ENCODE data around the gene SPTSSA.
"Not testable (repeated sequence)": the region's sequence is repeated elsewhere in the genome, so short reads cannot be mapped to it uniquely, and the experiment has no call there.

SPTSSA gene

DNA sequence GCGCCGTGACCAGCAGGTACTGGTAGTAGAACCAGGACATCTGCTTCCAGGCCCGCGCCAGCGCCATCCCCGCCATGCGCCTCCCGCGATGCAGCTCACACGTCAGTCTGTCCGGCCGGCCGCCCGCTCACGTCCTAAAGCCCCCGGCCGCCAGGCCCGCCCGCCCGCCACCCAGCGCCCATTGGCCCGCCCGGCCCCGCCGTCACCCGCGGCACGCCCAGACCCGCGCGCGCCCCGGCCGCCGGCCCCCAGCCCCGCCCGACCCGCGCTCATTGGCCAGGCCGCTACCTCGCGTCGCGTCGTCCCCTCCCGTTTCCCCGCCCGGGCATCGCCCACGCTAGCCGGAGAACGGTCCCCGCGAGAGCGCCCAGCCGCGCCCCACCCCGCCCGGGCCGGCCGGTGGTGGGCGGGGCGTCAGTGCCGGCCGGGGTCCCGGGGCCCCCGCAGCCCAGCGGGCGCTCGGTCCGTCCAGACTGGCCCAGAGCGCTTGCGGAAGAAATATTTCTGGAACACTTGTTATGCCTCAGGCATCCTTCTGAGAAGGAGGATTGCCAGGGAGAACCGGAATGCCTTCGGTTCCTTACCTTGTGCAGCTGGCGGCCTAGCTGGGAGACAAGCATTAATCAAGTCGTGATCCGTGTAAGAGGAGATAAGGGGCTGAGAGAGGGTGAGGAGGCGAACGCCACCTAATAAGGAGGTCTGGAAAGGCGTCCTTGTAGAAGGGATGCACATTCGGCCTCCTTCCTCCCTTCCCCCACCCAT is at the start of gene SPTSSA:
Gene SPTSSA (minus strand): TSS at position 109 of the 762 bp plus-strand sequence. CDS start 33 bp downstream, at position 76.
- TF ChIP-seq CTCF (IDR thresholded peaks at IDR 0.05): no peak
- intact Hi-C loops (cut with DNase I; ENCODE audit: low total_unique reads): loop anchor here (5.0 to 10.0 kb wide), 2 partner anchors 72 to 520 kb away; partner anchors contain the start of genes EAPP and SRP54
- no peaks in the 10 kb centered on the region for H3K36me3 ChIP-seq
- H3K4me1 ChIP-seq: peaks cover 0 to 24% (median 11%) of the 10 kb centered on the region in 4 donors
- H3K27me3 ChIP-seq: no peaks in the 10 kb centered on the region
- H3K27ac ChIP-seq: peak within 1 kb of the TSS; percentile 91 to 95
- peak; percentile 88 to 97 for DNase-seq
- no peaks in the 10 kb centered on the region for H3K9me3 ChIP-seq
- peak within 1 kb of the TSS; percentile 69 to 94 for H3K4me3 ChIP-seq

DNA sequence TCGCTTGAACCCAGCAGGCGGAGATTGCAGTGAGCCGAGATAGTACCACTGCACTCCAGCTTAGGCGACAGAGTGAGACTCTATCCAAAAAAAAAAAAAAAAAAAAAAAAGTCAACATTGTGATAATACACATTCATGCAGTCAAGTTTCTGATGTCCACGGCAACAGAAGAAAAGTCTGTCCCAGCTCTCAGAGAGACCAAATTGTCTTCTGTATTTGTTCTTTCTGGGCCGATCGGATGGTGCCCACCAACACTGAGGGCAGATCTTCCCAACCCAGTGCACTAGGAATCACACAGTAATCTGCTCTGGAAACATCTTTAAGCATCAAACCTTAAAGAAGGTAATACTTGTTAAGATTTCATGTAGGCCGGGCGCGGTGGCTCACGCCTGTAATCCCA is 45.8 kb upstream of the SPTSSA start:
- no peaks in the 10 kb centered on the region for H3K9me3 ChIP-seq
- H3K4me1 ChIP-seq: no peaks in the 10 kb centered on the region
- no peak for TF ChIP-seq CTCF (IDR thresholded peaks at IDR 0.05)
- intact Hi-C loops (cut with DNase I; ENCODE audit: low total_unique reads): no loop called here
- no peak overlapping the region for H3K4me3 ChIP-seq
- peaks cover 0 to 4% (median 0%) of the 10 kb centered on the region in 3 donors for H3K36me3 ChIP-seq
- no peak overlapping the region for H3K27ac ChIP-seq
- no peak for DNase-seq
- no peaks in the 10 kb centered on the region for H3K27me3 ChIP-seq

DNA sequence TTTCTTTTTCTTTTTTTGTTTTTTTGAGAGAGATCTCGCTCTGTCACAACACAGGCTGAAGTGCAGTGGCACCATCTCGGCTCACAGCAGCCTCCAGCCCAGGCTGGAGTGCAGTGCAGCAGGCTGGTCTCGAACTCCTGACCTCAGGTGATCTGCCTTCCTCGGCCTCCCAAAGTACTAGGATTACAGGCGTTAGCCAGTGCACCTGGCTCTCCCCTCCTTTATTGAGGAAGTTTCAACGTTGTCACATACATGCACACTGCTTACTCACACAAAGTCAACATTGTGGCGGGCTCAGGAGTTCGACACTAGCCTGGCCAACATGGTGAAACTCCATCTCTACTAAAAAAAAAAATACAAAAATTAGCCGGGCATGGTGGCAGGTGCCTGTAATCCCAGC is 45.4 kb upstream of the SPTSSA start:
- DNase-seq: no peak
- H3K36me3 ChIP-seq: peaks cover 0 to 4% (median 0%) of the 10 kb centered on the region in 3 donors
- no peaks in the 10 kb centered on the region for H3K9me3 ChIP-seq
- no peak overlapping the region for H3K27ac ChIP-seq
- no peaks in the 10 kb centered on the region for H3K27me3 ChIP-seq
- H3K4me1 ChIP-seq: no peaks in the 10 kb centered on the region
- intact Hi-C loops (cut with DNase I; ENCODE audit: low total_unique reads): no loop called here
- no peak overlapping the region for H3K4me3 ChIP-seq
- TF ChIP-seq CTCF (IDR thresholded peaks at IDR 0.05): no peak

DNA sequence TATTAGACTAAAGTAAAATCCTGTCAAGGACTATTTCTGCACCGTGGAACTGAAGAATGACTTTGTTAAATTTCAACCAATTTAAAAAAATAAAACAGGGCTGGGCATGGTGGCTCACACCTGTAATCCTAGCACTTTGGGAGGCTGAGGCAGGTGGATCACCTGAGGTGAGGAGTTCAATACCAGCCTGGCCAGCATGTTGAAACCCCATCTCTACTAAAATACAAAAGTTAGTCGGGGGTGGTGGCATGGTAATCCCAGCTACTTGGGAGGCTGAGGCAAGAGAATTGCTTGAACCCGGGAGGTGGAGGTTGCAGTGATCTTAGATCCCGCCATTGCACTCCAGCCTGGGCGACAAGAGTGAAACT is 43.1 kb upstream of the SPTSSA start:
- H3K4me3 ChIP-seq; H3K36me3 ChIP-seq; DNase-seq; H3K27me3 ChIP-seq; H3K4me1 ChIP-seq; H3K9me3 ChIP-seq; H3K27ac ChIP-seq; intact Hi-C loops (cut with DNase I; ENCODE audit: low total_unique reads): not testable (repeated sequence)

DNA sequence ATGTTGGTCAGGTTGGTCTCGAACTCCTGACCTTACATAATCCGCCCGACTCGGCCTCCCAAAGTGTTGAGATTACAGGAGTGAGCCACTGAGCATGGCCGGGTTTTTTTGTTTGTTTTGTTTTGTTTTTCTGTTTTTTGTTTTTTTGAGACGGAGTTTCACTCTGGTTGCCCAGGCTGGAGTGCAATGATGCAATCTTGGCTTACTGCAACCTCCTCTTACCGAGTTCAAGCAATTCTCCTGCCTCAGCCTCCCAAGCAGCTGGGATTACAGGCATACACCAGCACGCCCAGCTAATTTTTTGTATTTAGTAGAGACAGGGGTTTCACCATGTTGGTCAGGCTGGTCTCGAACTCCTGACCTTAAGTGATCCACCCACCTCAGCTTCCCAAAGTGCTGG is 42.0 kb upstream of the SPTSSA start:
- H3K9me3 ChIP-seq; intact Hi-C loops (cut with DNase I; ENCODE audit: low total_unique reads); H3K27ac ChIP-seq; H3K36me3 ChIP-seq; H3K4me1 ChIP-seq; DNase-seq; H3K27me3 ChIP-seq; H3K4me3 ChIP-seq: not testable (repeated sequence)

GRCh38 chr14:34502545-34503225 is 40.6 kb upstream of the SPTSSA start:
- H3K4me3 ChIP-seq: no peak overlapping the region
- no peak for DNase-seq
- peaks cover 0 to 4% (median 0%) of the 10 kb centered on the region in 3 donors for H3K36me3 ChIP-seq
- H3K4me1 ChIP-seq: peaks cover 0 to 5% (median 2%) of the 10 kb centered on the region in 4 donors
- H3K27ac ChIP-seq: no peak overlapping the region
- TF ChIP-seq CTCF (IDR thresholded peaks at IDR 0.05): no peak
- no peaks in the 10 kb centered on the region for H3K9me3 ChIP-seq
- intact Hi-C loops (cut with DNase I; ENCODE audit: low total_unique reads): no loop called here
- no peaks in the 10 kb centered on the region for H3K27me3 ChIP-seq
